GM10266 (cell line): ENCODE data around the gene ODAPH.
"Not testable (repeated sequence)": the region's sequence is repeated elsewhere in the genome, so short reads cannot be mapped to it uniquely, and the experiment has no call there.

Experiments used
- DNase-seq: peaks from one replicate; pipeline ENCODE4 v3.0.0; 2012; ENCODE audit errors: extremely low spot score
- CTCF ChIP-seq: IDR thresholded peaks from 2 replicates; pipeline ENCODE4 v1.5.1; 2012; ENCODE audit warnings: mild to moderate bottlenecking, low read depth; ENCODE audit not compliant: control insufficient read depth, insufficient read depth; ENCODE audit errors: missing control alignments

The ODAPH gene

GRCh38 chr4:75542824-75543223 is 13.0 kb upstream of the ODAPH start:
- DNase-seq, result no peak
- no peak for TF ChIP-seq CTCF

- not testable (repeated sequence) for DNase-seq
Measured at GRCh38 chr4:75544220-75544619, 11.6 kb upstream of the ODAPH start.

- DNase-seq, result no peak
- no peak for TF ChIP-seq CTCF
Measured at GRCh38 chr4:75544870-75545269, 11.0 kb upstream of the ODAPH start.

GRCh38 chr4:75545526-75545925 is 10.3 kb upstream of the ODAPH start:
- no peak for DNase-seq
- TF ChIP-seq CTCF, result no peak

GRCh38 chr4:75547647-75548387 is 8.0 kb upstream of the ODAPH start:
- no peak for DNase-seq
- no peak for TF ChIP-seq CTCF

GRCh38 chr4:75549019-75549418 is 6.8 kb upstream of the ODAPH start:
- no peak for TF ChIP-seq CTCF
- no peak for DNase-seq

GRCh38 chr4:75552452-75552851 is 3.4 kb upstream of the ODAPH start:
- no peak for DNase-seq
- TF ChIP-seq CTCF, result no peak

- no peak for TF ChIP-seq CTCF
- DNase-seq, result no peak
Measured at GRCh38 chr4:75557696-75558095, 1.8 kb downstream of the ODAPH start.
